Activated CD4-positive, alpha-beta T cell treated with anti-CD3 and anti-CD28 coated beads, Interleukin-2, amount 50 U/mL, for 1 hour (primary cell): ENCODE measurements around the gene BMAL1.
"Not testable (repeated sequence)": the region's sequence is repeated elsewhere in the genome, so short reads cannot be mapped to it uniquely, and the experiment has no call there.

Experiments
- DNase-seq: peaks from one replicate; pipeline ENCODE4 v3.0.0-alpha.2; 2020

Gene BMAL1

DNA sequence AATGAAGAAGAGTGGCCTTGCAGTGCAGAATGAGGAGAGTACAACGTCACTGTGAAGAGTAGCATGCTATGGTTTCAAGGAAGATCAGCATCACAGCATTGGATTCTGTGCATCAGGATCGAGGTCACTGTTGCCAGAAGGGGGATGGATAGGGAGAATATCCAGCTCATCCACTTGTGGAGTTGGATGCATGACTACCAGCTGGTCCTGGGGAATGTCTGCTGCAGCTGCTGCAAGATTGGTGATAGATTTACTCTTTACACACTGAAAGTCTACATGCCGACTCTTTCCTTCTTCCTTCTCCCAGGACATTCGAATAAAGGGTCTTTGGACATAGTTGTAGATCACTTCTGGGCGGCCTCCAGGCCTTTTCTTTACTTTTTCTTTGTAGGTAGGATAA lies 111.2 kb downstream of the BMAL1 start:
- DNase-seq: no peak

DNA sequence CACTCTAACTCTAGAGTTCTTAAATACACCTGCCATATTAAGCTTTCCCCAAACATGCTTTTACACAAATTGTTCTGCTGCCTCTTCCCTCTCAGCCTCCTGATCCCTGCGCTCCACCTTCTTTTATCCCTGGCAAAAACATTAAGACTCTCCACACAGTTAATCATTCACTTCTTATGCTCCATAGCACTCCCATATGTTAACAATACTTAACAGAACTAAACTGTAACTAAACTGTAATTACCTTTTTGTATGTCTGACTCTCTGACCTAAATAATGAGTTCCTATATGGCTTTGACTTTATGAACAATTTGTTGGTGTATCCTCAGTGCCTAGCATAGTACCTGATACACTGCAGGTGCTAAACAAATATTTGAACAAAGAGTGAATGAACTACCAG lies 113.6 kb downstream of the BMAL1 start:
- no peak for DNase-seq

DNA sequence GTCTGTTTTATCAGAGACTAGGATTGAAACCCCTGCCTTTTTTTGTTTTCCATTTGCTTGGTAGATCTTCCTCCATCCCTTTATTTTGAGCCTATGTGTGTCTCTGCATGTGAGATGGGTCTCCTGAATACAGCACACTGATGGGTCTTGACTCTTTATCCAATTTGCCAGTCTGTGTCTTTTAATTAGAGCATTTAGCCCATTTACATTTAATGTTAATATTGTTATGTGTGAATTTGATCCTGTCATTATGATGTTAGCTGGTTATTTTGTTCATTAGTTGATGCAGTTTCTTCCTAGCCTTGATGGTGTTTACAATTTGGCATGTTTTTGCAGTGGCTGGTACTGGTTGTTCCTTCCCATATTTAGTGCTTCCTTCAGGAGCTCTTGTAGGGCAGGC lies 120.7 kb downstream of the BMAL1 start:
- not testable (repeated sequence) for DNase-seq

DNA sequence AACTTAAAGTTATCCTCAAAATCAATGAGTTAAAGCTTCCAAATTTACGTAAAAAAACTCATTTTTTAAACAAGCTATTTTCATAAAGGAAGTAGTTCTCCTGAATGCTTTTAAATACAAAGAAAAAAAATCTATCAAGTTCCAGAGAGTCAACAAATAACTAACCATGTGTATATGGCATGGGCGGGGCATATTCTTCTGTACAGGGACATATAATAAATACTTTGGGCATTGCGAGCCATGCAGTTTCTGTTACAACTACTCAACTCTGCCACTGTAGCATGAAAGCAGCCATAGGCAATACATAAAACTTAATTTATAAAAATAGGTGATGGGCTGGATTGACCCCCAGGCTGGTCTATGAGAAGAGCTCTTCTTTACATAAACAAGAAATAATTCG lies 127.6 kb downstream of the BMAL1 start:
- DNase-seq: no peak

DNA sequence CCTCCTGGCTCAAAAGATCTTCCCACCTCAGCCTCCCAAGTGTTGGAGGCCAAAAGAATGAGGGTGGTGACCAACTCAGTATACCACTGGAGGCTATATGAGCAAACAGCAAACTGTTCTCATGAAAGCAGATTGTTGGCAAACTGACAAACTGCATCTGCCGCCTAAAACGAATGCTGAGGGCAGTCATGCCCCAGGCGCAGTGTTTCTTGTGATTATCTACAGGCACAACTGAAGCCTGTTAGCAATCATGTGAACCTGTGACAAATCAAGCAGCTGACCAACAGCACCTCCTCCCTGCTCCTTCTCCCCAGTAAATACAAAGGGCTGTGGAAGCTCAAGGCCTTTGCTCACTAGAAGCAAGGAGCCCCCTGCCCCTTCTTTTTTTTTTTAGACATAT lies 137.6 kb downstream of the BMAL1 start:
- no peak for DNase-seq

DNA sequence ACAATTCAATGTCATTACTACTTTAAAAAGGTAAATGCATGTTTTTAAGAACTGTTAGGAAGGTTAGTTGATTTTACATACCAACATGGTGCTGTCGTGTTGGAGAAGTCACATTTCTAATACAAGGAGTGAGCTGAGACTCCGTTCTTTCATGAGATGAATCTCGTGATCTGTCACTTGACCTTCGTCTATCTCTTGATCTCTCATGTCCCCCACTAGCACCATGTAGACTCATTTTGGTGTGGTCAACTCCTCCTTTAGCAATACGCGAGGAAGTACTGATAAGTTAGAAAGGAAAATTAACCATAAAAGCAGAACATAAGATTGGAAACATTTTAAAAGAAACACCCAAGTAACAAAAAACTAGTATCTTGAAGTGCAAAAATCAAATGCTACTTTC lies 144.0 kb downstream of the BMAL1 start:
- DNase-seq: no peak

DNA sequence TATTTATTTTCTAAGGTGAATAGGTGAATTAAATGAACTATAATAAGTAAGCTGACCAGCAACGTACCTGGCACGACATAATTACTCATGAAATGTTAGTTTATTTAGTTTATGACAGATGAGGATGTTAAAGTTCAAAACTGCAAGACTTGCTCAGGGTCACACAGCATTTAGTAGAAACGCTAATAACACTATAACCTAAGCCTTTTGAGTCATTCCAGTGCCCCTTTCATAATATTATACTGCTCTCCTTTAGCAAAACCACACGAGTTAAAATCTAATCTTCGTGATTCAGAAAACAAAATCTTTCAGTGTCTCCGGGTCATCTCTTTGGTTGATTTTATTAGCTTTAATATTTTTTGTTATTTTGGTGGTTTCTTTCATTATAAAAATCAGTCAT lies 145.8 kb downstream of the BMAL1 start:
- no peak for DNase-seq

DNA sequence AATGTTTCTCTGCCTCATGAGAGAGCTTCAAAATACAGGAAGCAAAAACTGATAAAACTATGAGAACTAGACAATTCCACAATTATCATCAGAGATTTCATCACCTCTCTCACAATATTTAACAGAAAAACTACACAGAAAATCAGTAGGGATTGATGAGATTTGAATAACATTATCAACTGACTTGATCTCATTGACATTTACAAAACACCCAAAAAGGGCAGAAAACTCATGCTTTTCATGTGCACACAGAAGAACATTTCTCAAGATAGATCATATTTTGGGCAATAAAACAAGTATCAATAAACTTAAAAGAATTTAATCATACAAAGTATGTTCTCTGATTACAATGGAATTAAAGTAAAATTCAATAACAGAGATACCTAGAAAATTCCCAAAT lies 149.8 kb downstream of the BMAL1 start:
- no peak for DNase-seq

DNA sequence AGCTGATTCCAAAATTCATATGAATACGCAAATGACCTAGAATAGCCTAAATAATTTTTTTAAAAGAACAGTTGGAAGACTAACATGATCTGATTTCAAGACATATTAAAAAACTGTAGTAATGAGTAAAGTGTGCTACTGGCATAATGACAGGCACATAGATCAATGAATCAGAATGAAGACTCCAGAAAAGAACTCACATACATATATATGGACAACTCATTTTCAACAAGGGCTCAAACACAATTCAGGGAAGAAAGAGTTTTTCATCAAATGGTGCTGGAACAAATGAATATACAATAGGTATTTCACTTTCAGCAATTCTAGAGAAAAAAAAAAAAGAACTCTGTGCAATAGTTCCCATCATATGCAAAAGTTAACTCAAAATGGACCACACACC lies 151.7 kb downstream of the BMAL1 start:
- no peak for DNase-seq

DNA sequence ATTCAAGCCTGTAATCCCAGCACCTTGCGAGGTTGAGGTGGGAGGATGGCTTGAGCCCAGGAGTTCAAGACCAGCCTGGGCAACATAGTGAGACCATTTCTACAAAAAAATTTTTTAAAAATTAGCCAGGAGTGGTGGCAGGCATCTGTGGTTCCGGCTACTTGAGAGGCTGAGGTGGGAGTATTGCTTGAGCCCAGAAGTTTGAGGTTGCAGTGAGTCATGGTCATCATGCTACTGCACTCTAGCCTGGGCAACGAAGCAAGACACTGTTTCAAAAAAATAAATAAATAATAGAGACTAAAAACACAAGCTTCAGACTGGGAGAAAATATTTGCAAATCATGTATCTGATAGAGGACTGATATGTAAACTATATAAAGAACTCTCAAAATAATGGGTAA lies 152.2 kb downstream of the BMAL1 start:
- no peak for DNase-seq

DNA sequence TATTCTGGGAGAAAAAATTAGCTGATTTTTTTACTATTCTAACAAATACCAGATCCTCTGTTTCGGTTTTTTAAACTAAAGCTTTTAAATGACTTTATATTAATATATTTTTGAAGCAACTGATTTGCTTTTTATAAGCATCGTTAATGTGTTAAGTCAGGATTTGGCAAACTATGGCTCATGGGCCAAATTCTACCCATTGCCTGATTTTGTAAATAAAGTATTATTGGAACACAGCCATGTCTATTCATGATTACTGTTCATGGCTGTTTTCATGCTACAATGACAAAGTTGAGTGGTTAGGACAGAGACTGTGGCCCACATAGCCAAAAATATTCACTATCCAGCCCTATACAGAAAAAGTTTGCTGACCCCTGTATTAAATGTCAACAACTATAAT lies 155.8 kb downstream of the BMAL1 start:
- no peak for DNase-seq

DNA sequence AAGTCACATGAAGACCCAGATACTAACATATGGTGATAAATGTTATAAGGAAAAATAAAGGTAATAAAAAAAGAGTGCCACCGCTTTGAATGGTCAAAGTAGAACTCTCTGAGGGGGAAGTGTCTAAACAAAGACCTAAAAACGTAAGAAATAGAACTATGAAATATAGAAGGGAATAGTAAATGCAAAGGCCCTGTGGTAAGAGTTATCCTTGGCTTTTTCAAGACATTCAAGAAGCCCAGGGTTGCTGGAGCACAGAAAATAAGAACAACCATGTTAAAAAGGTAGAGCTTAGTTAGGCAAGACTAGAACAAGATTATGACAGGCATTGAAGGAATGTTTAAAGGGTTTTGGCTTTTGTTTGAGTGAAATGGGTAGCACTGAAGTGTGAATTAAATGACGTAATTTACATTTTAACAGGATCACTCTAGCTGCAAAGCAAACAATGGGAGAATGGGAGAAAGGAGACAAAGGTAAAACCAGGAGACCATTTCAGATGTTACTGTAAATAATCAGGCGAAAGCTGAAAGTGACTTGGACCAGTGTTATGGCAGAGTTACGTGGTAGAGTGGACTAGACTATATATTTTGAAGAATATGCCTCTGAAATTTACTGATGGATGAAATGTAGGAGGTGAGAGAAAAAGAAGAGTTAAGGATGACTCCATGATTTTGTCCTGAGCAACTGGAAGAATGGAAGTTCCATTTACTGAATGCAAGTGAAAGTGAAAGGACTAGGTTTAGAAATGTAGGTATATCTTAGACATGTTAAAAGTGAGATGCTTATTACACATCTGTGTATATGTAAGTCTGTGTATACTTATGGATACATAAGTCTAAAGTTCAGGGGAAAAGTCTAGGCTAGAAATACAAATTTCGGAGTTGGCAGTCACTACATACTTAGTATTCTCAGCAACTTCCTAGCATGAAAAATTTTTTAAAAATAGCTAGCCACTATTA lies 156.9 kb downstream of the BMAL1 start:
- no peak for DNase-seq

DNA sequence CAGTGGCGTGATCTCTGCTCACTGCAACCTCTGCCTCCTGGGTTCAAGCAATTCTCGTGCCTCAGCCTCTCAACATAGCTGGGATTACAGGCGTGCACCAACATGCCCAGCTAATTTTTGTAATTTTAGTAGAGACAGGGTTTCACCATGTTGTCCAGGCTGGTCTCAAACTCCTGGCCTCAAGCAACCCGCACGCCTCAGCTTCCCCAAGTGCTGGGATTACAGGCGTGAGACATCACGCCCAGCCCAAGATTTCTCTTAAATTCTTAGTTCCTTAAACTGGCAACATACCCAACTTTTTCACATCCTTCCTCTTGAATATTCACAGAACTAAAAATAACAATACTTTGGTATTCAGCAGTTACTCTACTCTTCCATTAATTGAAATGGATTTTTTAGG lies 159.2 kb downstream of the BMAL1 start:
- not testable (repeated sequence) for DNase-seq
